HepG2 (cell line): Measurements from ENCODE around the gene NSFL1C. TPM values are rescaled to one million over a fixed set of nuclear protein-coding genes. Genes with fewer than 3 reads are reported as not detected.

Source experiments
- ATAC-seq: fragments of 200-7000 bp; cut with Tn5 transposase; 3 replicates; pipeline ENCODE4 v1.9.1; 2020; ENCODE audit warnings: mild to moderate bottlenecking, moderate library complexity
- BruUV-seq: library from RNA; stranded (reverse); fragments of 400-500 nt; replicated peaks from 2 replicates; lab custom pipeline; 2021; lab: Mats Ljungman, UMichigan
- CTCF ChIA-PET: fragments of 300-600 bp; formaldehyde crosslinking; extraction: SDS; loops from one replicate; lab custom pipeline; 2021; ENCODE audit warnings: low total read pairs, inconsistent platforms, low intra/inter-chr PET ratio; lab: Yijun Ruan, JAX
- POLR2A ChIA-PET: fragments of 350-600 bp; sonication (Branson Sonifier 250); formaldehyde crosslinking; loops from one replicate; lab custom pipeline; 2020; ENCODE audit warnings: antibody characterized with exemption, inconsistent platforms; lab: Yijun Ruan, JAX
- DNase-seq: peaks from one replicate; pipeline ENCODE4 v3.0.0-alpha.2; 2015; ENCODE audit warnings: low spot score
- FAIRE-seq: peaks from 3 replicates; lab custom pipeline; 2011; peaks lifted over from hg19 to GRCh38; lab: Jason Lieb, UNC
- H2AFZ ChIP-seq: one replicate; pipeline ENCODE4 v1.6.1; 2011; ENCODE audit warnings: low read length, inconsistent platforms
- H3K27ac ChIP-seq: fragments of 300-600 bp; 3 replicates; pipeline ENCODE4 v1.8.0; 2011; ENCODE audit warnings: mixed run types, mild to moderate bottlenecking, mixed read lengths, low read length, inconsistent platforms; ENCODE audit not compliant: insufficient read depth; ENCODE audit errors: extremely low read length
- H3K27me3 ChIP-seq, 2 experiments: fragments of 200-600 bp in 1 of 2; 2 replicates in 1 of 2; 3 replicates in 1 of 2; pipeline versions ENCODE4 v1.6.0 to v1.8.0; 2011; ENCODE audit warnings: low read length in 2 of 2, mild to moderate bottlenecking in 2 of 2, moderate library complexity in 2 of 2, inconsistent platforms in 1 of 2; ENCODE audit not compliant: insufficient read depth in 2 of 2, control insufficient read depth in 1 of 2
- H3K36me3 ChIP-seq, 2 experiments: fragments of 200-600 bp in 1 of 2; replicated peaks in 1 of 2; 2 replicates in 1 of 2; 3 replicates in 1 of 2; pipeline versions ENCODE4 v1.5.1 to v1.8.0; 2011; ENCODE audit warnings: low read length in 2 of 2, inconsistent platforms in 1 of 2; ENCODE audit not compliant: insufficient read depth in 2 of 2, control insufficient read depth in 1 of 2
- H3K4me1 ChIP-seq: 2 replicates; pipeline ENCODE4 v1.5.1; 2012; ENCODE audit warnings: low read length, inconsistent platforms; ENCODE audit not compliant: insufficient read depth
- H3K4me2 ChIP-seq: 2 replicates; pipeline ENCODE4 v1.6.0; 2011; ENCODE audit warnings: low read depth, low read length, inconsistent platforms
- H3K4me3 ChIP-seq, 3 experiments: fragments of 200-600 bp in 1 of 3; sonication (generic), shearing (Covaris generic) in 1 of 3; replicated peaks in 1 of 3; 2 replicates each; pipeline ENCODE4 v1.5.1; 2011 to 2016; ENCODE audit warnings: low read length in 3 of 3, inconsistent platforms in 2 of 3, low read depth in 2 of 3, mild to moderate bottlenecking in 2 of 3, control low read depth in 1 of 3, mixed read lengths in 1 of 3; ENCODE audit not compliant: insufficient read depth in 1 of 3
- H3K79me2 ChIP-seq: one replicate; pipeline ENCODE4 v1.6.1; 2011; ENCODE audit warnings: low read length, inconsistent platforms; ENCODE audit not compliant: insufficient read depth
- H3K9ac ChIP-seq: 2 replicates; pipeline ENCODE4 v1.6.0; 2011; ENCODE audit warnings: mild to moderate bottlenecking, low read depth, low read length, inconsistent platforms; ENCODE audit not compliant: insufficient read depth
- H3K9me3 ChIP-seq: 2 replicates; pipeline ENCODE4 v1.5.1; 2012; ENCODE audit warnings: mild to moderate bottlenecking, low read length
- H4K20me1 ChIP-seq: 2 replicates; pipeline ENCODE4 v1.6.0; 2011; ENCODE audit warnings: inconsistent platforms, mild to moderate bottlenecking, low read length, moderate library complexity; ENCODE audit not compliant: insufficient read depth
- CREM ChIP-seq, 2 experiments: sonication (generic) in 1 of 2; formaldehyde crosslinking in 1 of 2; IDR thresholded peaks; 2 replicates each; pipeline versions ENCODE4 v1.4.0 to v1.6.1; 2016 to 2020; ENCODE audit warnings: antibody characterized with exemption in 1 of 2, mild to moderate bottlenecking in 1 of 2, missing genetic modification reagents in 1 of 2
- FOXO1 ChIP-seq: sonication (generic); formaldehyde crosslinking; IDR thresholded peaks from 2 replicates; pipeline ENCODE4 v1.4.0; 2020; ENCODE audit warnings: missing genetic modification reagents
- GTF2F1 ChIP-seq: fragments of 150-350 bp; IDR thresholded peaks from 2 replicates; pipeline ENCODE4 v1.6.1; 2014; ENCODE audit warnings: low read length
- HOXD1 ChIP-seq: sonication (generic); formaldehyde crosslinking; IDR thresholded peaks from 2 replicates; pipeline ENCODE4 v1.5.0; 2020; ENCODE audit warnings: missing genetic modification reagents
- NR2F1 ChIP-seq, 2 experiments: fragments of 450-650 bp in 1 of 2; formaldehyde crosslinking in 1 of 2; IDR thresholded peaks; 2 replicates each; pipeline versions ENCODE4 v1.5.0 to v1.6.1; 2016 to 2020; ENCODE audit warnings: mild to moderate bottlenecking in 1 of 2, missing compliant biosample characterization in 1 of 2, missing genetic modification reagents in 1 of 2, moderate library complexity in 1 of 2
- RXRB ChIP-seq: IDR thresholded peaks from 2 replicates; pipeline ENCODE4 v1.6.1; 2016; ENCODE audit warnings: borderline replicate concordance, missing genetic modification reagents, missing compliant biosample characterization
- SMYD3 ChIP-seq: sonication (generic); formaldehyde crosslinking; IDR thresholded peaks from 2 replicates; pipeline ENCODE4 v1.8.1; 2023; ENCODE audit warnings: mild to moderate bottlenecking, missing genetic modification reagents
- ZNF563 ChIP-seq: sonication (generic); formaldehyde crosslinking; IDR thresholded peaks from 2 replicates; pipeline ENCODE4 v1.8.0; 2022; ENCODE audit warnings: mild to moderate bottlenecking, moderate library complexity, missing genetic modification reagents
- ZSCAN20 ChIP-seq: sonication (generic); formaldehyde crosslinking; IDR thresholded peaks from 2 replicates; pipeline ENCODE4 v1.4.0; 2020; ENCODE audit warnings: missing genetic modification reagents, mild to moderate bottlenecking, borderline replicate concordance
- WGBS: methylation state at CpG from one replicate; pipeline ENCODE4 v1.1.6; 2017; ENCODE audit warnings: low lambda C conversion rate; 5-methylcytosine and 5-hydroxymethylcytosine counted together
- in situ Hi-C: cut with HindIII; loops from 2 replicates; pipeline ENCODE4 v1.10.0; 2017; ENCODE audit warnings: low pct_unique_long_range_greater_than_20kb; ENCODE audit not compliant: extremely low pct_ligation_motif_present
- intact Hi-C: fragments of 100-400 bp; cut with micrococcal nuclease; formaldehyde crosslinking; loops from one replicate; pipeline ENCODE4 v1.10.0; 2022; ENCODE audit not compliant: unreplicated experiment
- polyA plus RNA-seq, 8 experiments: library from polyadenylated mRNA; depleted of rRNA in 3 of 8; stranded (reverse) in 7 of 8; unstranded in 1 of 8; fragments of >200 nt; fragmentation: Illumina TruSeq in 4 of 8; extraction: Trizol in 4 of 8; gene quantifications; 2 replicates each; pipeline versions ENCODE4 v1.2.1 to v1.2.3, GENCODE V29; 2011 to 2016; ENCODE audit warnings: low read depth in 4 of 8, missing spikeins in 1 of 8, mixed read lengths in 1 of 8; ENCODE audit not compliant: insufficient read depth in 1 of 8
- total RNA-seq, 5 experiments: library from RNA; depleted of rRNA; stranded (reverse); fragments of >200 nt; fragmentation: Illumina TruSeq; extraction: Trizol; gene quantifications; 2 replicates each; pipeline ENCODE4 v1.2.3, GENCODE V29; 2016; ENCODE audit warnings: low read depth in 1 of 5
- TF ChIP-seq, protein P1 (sequence below): sonication (generic); formaldehyde crosslinking; IDR thresholded peaks from 2 replicates; pipeline ENCODE4 v1.4.0; 2020; ENCODE audit warnings: mild to moderate bottlenecking, missing genetic modification reagents
- TF ChIP-seq, protein P2 (sequence below), 2 experiments: fragments of 450-650 bp in 1 of 2; sonication (generic) in 1 of 2; formaldehyde crosslinking in 1 of 2; IDR thresholded peaks; 2 replicates each; pipeline versions ENCODE4 v1.6.1 to v1.8.0; 2016 to 2022; ENCODE audit warnings: antibody characterized with exemption in 1 of 2, mild to moderate bottlenecking in 1 of 2, missing genetic modification reagents in 1 of 2

Gene NSFL1C
- total and polyA plus RNA-seq, 2 of the 13 experiments (the other 11 are each of a cell fraction or from before 2014, with no cell fraction given): 22.9 to 62.7 TPM

DNA sequence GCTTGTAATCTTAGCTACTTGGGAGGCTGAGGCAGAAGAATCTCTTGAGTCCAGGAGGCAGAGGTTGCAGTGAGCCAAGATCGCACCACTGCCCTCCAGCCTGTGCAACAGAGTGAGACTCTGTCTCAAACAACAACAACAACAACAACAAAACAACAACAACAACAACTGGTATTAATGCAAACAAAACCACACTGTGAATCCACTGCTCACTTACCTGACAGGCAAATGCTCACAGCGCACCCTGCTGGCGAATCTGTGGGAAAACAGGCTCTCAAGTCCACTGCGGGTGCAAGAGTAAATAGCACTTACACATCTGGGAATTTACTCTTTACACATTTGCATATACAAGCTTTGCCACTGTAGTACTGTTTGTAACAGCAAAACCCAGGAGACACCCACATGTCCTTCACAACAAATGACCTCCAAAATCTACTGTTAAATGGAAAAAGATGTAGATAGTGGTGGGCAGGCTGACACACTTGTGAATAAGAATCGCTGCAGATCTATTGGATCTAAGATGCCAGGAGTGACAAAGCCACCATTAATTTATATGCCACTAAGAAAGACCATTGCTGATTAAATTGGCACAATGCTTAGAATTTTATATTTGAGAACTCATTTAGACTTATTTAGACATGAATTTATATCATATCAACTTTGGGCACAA, 29.3 kb downstream of the NSFL1C start (continued):
- TF ChIP-seq GTF2F1: no peak

DNA sequence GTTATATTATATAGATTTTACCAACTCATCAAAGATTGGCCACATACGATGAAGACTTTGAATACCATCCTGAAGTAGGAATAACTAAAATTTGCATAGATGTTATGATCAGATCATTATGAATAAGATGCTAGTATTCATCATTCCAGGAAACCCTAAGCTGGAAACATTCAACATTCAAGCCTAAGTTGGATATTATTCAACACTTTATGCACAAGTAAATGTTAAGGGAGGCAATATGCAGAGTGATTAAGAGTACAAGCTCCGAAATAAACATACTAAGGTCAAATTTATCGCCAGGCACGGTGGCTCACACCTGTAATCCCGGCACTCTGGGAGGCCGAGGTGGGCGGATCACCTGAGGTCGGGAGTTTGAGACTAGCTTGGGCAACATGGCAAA, 30.4 kb downstream of the NSFL1C start:
- Histone ChIP-seq H3K9ac (no peak overlapping the region), H3K4me2 (no peak overlapping the region), H3K4me1 (no peaks in the 10 kb centered on the region), H3K27ac (no peak overlapping the region), H3K79me2 (no peaks in the 10 kb centered on the region), H2AFZ (no peak overlapping the region), H4K20me1 (no peaks in the 10 kb centered on the region), H3K36me3 (peaks cover 0 to under 1% of the 10 kb centered on the region in 2 experiments; a peak in 2 of 5 replicates), H3K4me3 (no peak overlapping the region), H3K27me3 (no peaks in the 10 kb centered on the region), H3K9me3 (no peaks in the 10 kb centered on the region)
- WGBS: 81% methylated on average over 8 of the region's 8 CpGs
- ChIA-PET POLR2A (interaction anchor here (0.9 to 1.2 kb wide), 2 partner anchors 111 to 124 kb away, joined by 4 to 6 read pairs; no protein-coding TSS in a partner anchor), CTCF (interaction anchor here (0.9 to 7.4 kb wide), 2 partner anchors 45 to 121 kb away, joined by 3 to 122 read pairs; no protein-coding TSS in a partner anchor)
- no peak for FAIRE-seq
- in situ Hi-C loops: no loop called here
- no TSS peak for BruUV-seq
- no peak for ATAC-seq
- intact Hi-C loops: loop anchor here (2.0 to 5.0 kb wide), 2 partner anchors 36 to 43 kb away; partner anchors contain the start of gene FKBP1A
- no peak for DNase-seq
- TF ChIP-seq NR2F1 (CRISPR knock-in tag; IDR thresholded peaks at IDR 0.05) (no peak), RXRB (CRISPR knock-in tag) (no peak), ZSCAN20 (CRISPR knock-in tag) (no peak), SMYD3 (no peak), FOXO1 (no peak), ZNF563 (CRISPR knock-in tag) (no peak), HOXD1 (CRISPR knock-in tag) (no peak), CREM (IDR thresholded peaks at IDR 0.05) (no peak), CREM (CRISPR knock-in tag; IDR thresholded peaks at IDR 0.05) (no peak)
- TF ChIP-seq, protein P1, sequence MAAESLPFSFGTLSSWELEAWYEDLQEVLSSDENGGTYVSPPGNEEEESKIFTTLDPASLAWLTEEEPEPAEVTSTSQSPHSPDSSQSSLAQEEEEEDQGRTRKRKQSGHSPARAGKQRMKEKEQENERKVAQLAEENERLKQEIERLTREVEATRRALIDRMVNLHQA (CRISPR knock-in tag): no peak
- TF ChIP-seq, protein P2, sequence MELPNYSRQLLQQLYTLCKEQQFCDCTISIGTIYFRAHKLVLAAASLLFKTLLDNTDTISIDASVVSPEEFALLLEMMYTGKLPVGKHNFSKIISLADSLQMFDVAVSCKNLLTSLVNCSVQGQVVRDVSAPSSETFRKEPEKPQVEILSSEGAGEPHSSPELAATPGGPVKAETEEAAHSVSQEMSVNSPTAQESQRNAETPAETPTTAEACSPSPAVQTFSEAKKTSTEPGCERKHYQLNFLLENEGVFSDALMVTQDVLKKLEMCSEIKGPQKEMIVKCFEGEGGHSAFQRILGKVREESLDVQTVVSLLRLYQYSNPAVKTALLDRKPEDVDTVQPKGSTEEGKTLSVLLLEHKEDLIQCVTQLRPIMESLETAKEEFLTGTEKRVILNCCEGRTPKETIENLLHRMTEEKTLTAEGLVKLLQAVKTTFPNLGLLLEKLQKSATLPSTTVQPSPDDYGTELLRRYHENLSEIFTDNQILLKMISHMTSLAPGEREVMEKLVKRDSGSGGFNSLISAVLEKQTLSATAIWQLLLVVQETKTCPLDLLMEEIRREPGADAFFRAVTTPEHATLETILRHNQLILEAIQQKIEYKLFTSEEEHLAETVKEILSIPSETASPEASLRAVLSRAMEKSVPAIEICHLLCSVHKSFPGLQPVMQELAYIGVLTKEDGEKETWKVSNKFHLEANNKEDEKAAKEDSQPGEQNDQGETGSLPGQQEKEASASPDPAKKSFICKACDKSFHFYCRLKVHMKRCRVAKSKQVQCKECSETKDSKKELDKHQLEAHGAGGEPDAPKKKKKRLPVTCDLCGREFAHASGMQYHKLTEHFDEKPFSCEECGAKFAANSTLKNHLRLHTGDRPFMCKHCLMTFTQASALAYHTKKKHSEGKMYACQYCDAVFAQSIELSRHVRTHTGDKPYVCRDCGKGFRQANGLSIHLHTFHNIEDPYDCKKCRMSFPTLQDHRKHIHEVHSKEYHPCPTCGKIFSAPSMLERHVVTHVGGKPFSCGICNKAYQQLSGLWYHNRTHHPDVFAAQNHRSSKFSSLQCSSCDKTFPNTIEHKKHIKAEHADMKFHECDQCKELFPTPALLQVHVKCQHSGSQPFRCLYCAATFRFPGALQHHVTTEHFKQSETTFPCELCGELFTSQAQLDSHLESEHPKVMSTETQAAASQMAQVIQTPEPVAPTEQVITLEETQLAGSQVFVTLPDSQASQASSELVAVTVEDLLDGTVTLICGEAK (IDR thresholded peaks at IDR 0.05): no peak
- TF ChIP-seq, protein P2 (CRISPR knock-in tag; IDR thresholded peaks at IDR 0.05): no peak
